ENCODE measurements around the gene FARS2.

GRCh38 chr6:5379647-5380242 lies 118.4 kb downstream of the FARS2 start:
- TF ChIP-seq TSC22D4 (tag; IDR thresholded peaks at IDR 0.05) (no peak), FOXP4 (CRISPR knock-in tag; IDR thresholded peaks at IDR 0.05; ENCODE audit: borderline replicate concordance) (no peak), POLR2A (conservative IDR thresholded peaks at IDR 0.05) (no peak), RFX7 (CRISPR knock-in tag; IDR thresholded peaks at IDR 0.05) (no peak), NFYB (IDR thresholded peaks at IDR 0.05; ENCODE audit: extremely low read depth, insufficient read length) (no peak), CREB1 (IDR thresholded peaks at IDR 0.05) (no peak), CREB1 (CRISPR knock-in tag; IDR thresholded peaks at IDR 0.05) (no peak), ZNF830 (CRISPR knock-in tag; IDR thresholded peaks at IDR 0.05) (no peak), RAD51 (IDR thresholded peaks at IDR 0.05; ENCODE audit: borderline replicate concordance, low read depth) (no peak), NR2F6 (CRISPR knock-in tag; IDR thresholded peaks at IDR 0.05) (no peak), NFIC (IDR thresholded peaks at IDR 0.05) (no peak), SMARCA5 (IDR thresholded peaks at IDR 0.05) (no peak), NFE2 (IDR thresholded peaks at IDR 0.05; ENCODE audit: low read depth) (no peak), SP2 (IDR thresholded peaks at IDR 0.05; ENCODE audit: extremely low read depth, low read depth, low read length, poor library complexity, severe bottlenecking) (no peak)
